Activated CD4-positive, alpha-beta T cell treated with anti-CD3 and anti-CD28 coated beads, Interleukin-2, amount 50 U/mL, for 1 hour (primary cell): Measurements from ENCODE around the gene EFNA2.
A peak's percentile ranks its signal among the peaks of the same experiment; 100 is the strongest.

Source experiments
- DNase-seq: peaks from one replicate; pipeline ENCODE4 v3.0.0-alpha.2; 2020

Gene EFNA2

GRCh38 chr19:1260749-1261537 is 24.7 kb upstream of the EFNA2 start:
- peak; percentile 97 for DNase-seq

GRCh38 chr19:1261538-1261797 is 24.2 kb upstream of the EFNA2 start:
- no peak for DNase-seq

- no peak for DNase-seq
Observed at GRCh38 chr19:1261798-1262622, 23.7 kb upstream of the EFNA2 start.

GRCh38 chr19:1262623-1263123 is 23.0 kb upstream of the EFNA2 start:
- DNase-seq: no peak

- DNase-seq: no peak
Observed at GRCh38 chr19:1263188-1263587, 22.5 kb upstream of the EFNA2 start.

GRCh38 chr19:1264801-1265614 is 20.7 kb upstream of the EFNA2 start:
- no peak for DNase-seq

- no peak for DNase-seq
Observed at GRCh38 chr19:1265615-1266128, 20.0 kb upstream of the EFNA2 start.

- DNase-seq: peak; percentile 76
Observed at GRCh38 chr19:1266129-1266915, 19.4 kb upstream of the EFNA2 start.

- DNase-seq: peak; percentile 64
Observed at GRCh38 chr19:1266916-1267476, 18.7 kb upstream of the EFNA2 start.

- no peak for DNase-seq
Observed at GRCh38 chr19:1267477-1268225, 18.0 kb upstream of the EFNA2 start.

GRCh38 chr19:1268226-1269064 is 17.2 kb upstream of the EFNA2 start:
- DNase-seq: no peak

- peak; percentile 99 for DNase-seq
Observed at GRCh38 chr19:1269065-1269477, 16.6 kb upstream of the EFNA2 start, which contains the start of gene CIRBP. CIRBP (plus strand) TSS chr19:1269332; CDS start chr19:1270934, 1,602 bp downstream.

GRCh38 chr19:1269478-1270212 is 16.0 kb upstream of the EFNA2 start:
- peak; percentile 83 for DNase-seq

GRCh38 chr19:1270213-1270853 is 15.3 kb upstream of the EFNA2 start:
- DNase-seq: no peak

- DNase-seq: no peak
Observed at GRCh38 chr19:1270854-1271527, 14.7 kb upstream of the EFNA2 start.

- no peak for DNase-seq
Observed at GRCh38 chr19:1271528-1272422, 13.9 kb upstream of the EFNA2 start.
